Progenitor cell of endocrine pancreas (in vitro differentiated cells): ENCODE results near the gene TMED5. TPM values are rescaled to one million over a fixed set of nuclear protein-coding genes. Genes with fewer than 3 reads are reported as not detected.

Experiments used
- DNase-seq: peaks from one replicate; pipeline ENCODE4 v3.0.0; 2021; ENCODE audit warnings: low spot score; ENCODE audit not compliant: unreplicated experiment
- H3K27ac Mint-ChIP-seq: 2 replicates; pipeline ENCODE4 v1.8.0; 2021; ENCODE audit warnings: mild to moderate bottlenecking, moderate library complexity, mixed read lengths
- H3K27me3 Mint-ChIP-seq: 2 replicates; pipeline ENCODE4 v1.8.0; 2021; ENCODE audit warnings: mixed read lengths
- H3K36me3 Mint-ChIP-seq: 2 replicates; pipeline ENCODE4 v1.8.0; 2022; ENCODE audit warnings: mixed read lengths; ENCODE audit not compliant: insufficient read depth
- H3K4me1 Mint-ChIP-seq: 2 replicates; pipeline ENCODE4 v1.8.0; 2021; ENCODE audit warnings: low read depth, mixed read lengths
- H3K4me3 Mint-ChIP-seq: 2 replicates; pipeline ENCODE4 v1.8.0; 2021; ENCODE audit warnings: low read depth, mild to moderate bottlenecking, moderate library complexity, mixed read lengths
- H3K9me3 Mint-ChIP-seq: 2 replicates; pipeline ENCODE4 v1.8.0; 2021; ENCODE audit warnings: low read depth, mixed read lengths
- CTCF ChIP-seq: fragments of 200-600 bp; sonication (generic); IDR thresholded peaks from one replicate; pipeline ENCODE4 v1.5.0; 2021; ENCODE audit warnings: antibody characterized with exemption, mild to moderate bottlenecking; ENCODE audit not compliant: unreplicated experiment
- total RNA-seq: library from RNA; stranded (reverse); gene quantifications from 2 replicates; pipeline ENCODE4 v1.2.1, GENCODE V29; 2021

The TMED5 gene
- total RNA-seq, 1 donor from 2014 or later: 35.4 TPM

- Mint-ChIP-seq H3K4me3 (no peak overlapping the region), H3K9me3 (no peaks in the 10 kb centered on the region), H3K4me1 (no peaks in the 10 kb centered on the region), H3K36me3 (peaks cover 8% of the 10 kb centered on the region), H3K27ac (no peak overlapping the region), H3K27me3 (no peaks in the 10 kb centered on the region)
- no peak for DNase-seq
- no peak for TF ChIP-seq CTCF
Observed at GRCh38 chr1:93215322-93215721, 35.1 kb upstream of the TMED5 start.

- peaks cover 2% of the 10 kb centered on the region for H3K36me3 Mint-ChIP-seq
- H3K27ac Mint-ChIP-seq: no peak overlapping the region
- DNase-seq: no peak
Observed at GRCh38 chr1:93207211-93207610, 27.0 kb upstream of the TMED5 start.

GRCh38 chr1:93206567-93206954, 26.3 kb upstream of the TMED5 start:
- DNase-seq: no peak
- TF ChIP-seq CTCF: no peak
- Mint-ChIP-seq H3K27ac (no peak overlapping the region), H3K27me3 (no peaks in the 10 kb centered on the region), H3K9me3 (no peaks in the 10 kb centered on the region), H3K4me1 (peaks cover 4% of the 10 kb centered on the region), H3K36me3 (peaks cover 2% of the 10 kb centered on the region), H3K4me3 (no peak overlapping the region)

More at GRCh38 chr1:93207211-93207610, 27.0 kb upstream of the TMED5 start:
- Mint-ChIP-seq H3K4me3 (no peak overlapping the region), H3K9me3 (no peaks in the 10 kb centered on the region), H3K4me1 (peaks cover 4% of the 10 kb centered on the region), H3K27me3 (no peaks in the 10 kb centered on the region)
- no peak for TF ChIP-seq CTCF

- no peaks in the 10 kb centered on the region for H3K27me3 Mint-ChIP-seq
- peaks cover 2% of the 10 kb centered on the region for H3K36me3 Mint-ChIP-seq
- H3K4me1 Mint-ChIP-seq: peaks cover 4% of the 10 kb centered on the region
- H3K27ac Mint-ChIP-seq: no peak overlapping the region
- no peak for TF ChIP-seq CTCF
- DNase-seq: no peak
- H3K4me3 Mint-ChIP-seq: no peak overlapping the region
- H3K9me3 Mint-ChIP-seq: no peaks in the 10 kb centered on the region
Observed at GRCh38 chr1:93205892-93206566, 25.8 kb upstream of the TMED5 start.

GRCh38 chr1:93200714-93201113, 20.5 kb upstream of the TMED5 start:
- peaks cover 7% of the 10 kb centered on the region for H3K36me3 Mint-ChIP-seq
- H3K9me3 Mint-ChIP-seq: peaks cover 4% of the 10 kb centered on the region
- TF ChIP-seq CTCF: no peak
- no peak overlapping the region for H3K4me3 Mint-ChIP-seq
- H3K4me1 Mint-ChIP-seq: peaks cover 7% of the 10 kb centered on the region
- no peak overlapping the region for H3K27ac Mint-ChIP-seq
- H3K27me3 Mint-ChIP-seq: no peaks in the 10 kb centered on the region
- no peak for DNase-seq
